Camera-type eye (tissue), 1 donor: ENCODE data around the gene B3GALNT1. TPM values are rescaled to one million over a fixed set of nuclear protein-coding genes. Genes with fewer than 3 reads are reported as not detected.

Source experiments
- total RNA-seq: library from RNA; depleted of rRNA; stranded (reverse); fragments of >200 nt; gene quantifications from one replicate; pipeline ENCODE4 v1.2.3, GENCODE V29; 2014

B3GALNT1 gene
- 67.7 TPM for total RNA-seq

GRCh38 chr3:161104561-161105551, at the start of gene B3GALNT1:
B3GALNT1 (minus strand) TSS chr3:161105349; CDS start chr3:161086754, 18,595 bp downstream.

Other genes starting within 250 kb of the B3GALNT1 start
- gene NMD3, start 116.0 kb upstream of the B3GALNT1 start, total RNA-seq = 98.5 TPM